Measurements from ENCODE around the gene PABPN1.

PABPN1 gene

GRCh38 chr14:23285530-23286019, 35.7 kb upstream of the PABPN1 start:
- no peak for DNase-seq (ENCODE audit: low read depth)
- no peak for TF ChIP-seq CTCF (conservative IDR thresholded peaks at IDR 0.05; ENCODE audit: control insufficient read depth, insufficient read depth, low read depth, low read length)
- peak overlapping the region; percentile 89 for H3K4me3 ChIP-seq (ENCODE audit: control insufficient read depth, low read depth, low read length)

- H3K4me3 ChIP-seq (ENCODE audit: control insufficient read depth, low read depth, low read length), result peak within 1 kb of the TSS; percentile 89
- DNase-seq (ENCODE audit: low read depth), result peak; percentile 98
- TF ChIP-seq CTCF (conservative IDR thresholded peaks at IDR 0.05; ENCODE audit: control insufficient read depth, insufficient read depth, low read depth, low read length), result no peak
Observed at GRCh38 chr14:23286020-23286901, 35.0 kb upstream of the PABPN1 start, which contains the start of gene HOMEZ. TSS of gene HOMEZ (minus strand) at chr14:23286132. CDS start at chr14:23285952, 180 bp downstream.

- peak overlapping the region; percentile 89 for H3K4me3 ChIP-seq (ENCODE audit: control insufficient read depth, low read depth, low read length)
- peak; percentile 46 for DNase-seq (ENCODE audit: low read depth)
- TF ChIP-seq CTCF (conservative IDR thresholded peaks at IDR 0.05; ENCODE audit: control insufficient read depth, insufficient read depth, low read depth, low read length), result no peak
Observed at GRCh38 chr14:23286902-23287479, 34.3 kb upstream of the PABPN1 start.

- peak; percentile 69 for DNase-seq (ENCODE audit: low read depth)
- no peak overlapping the region for H3K4me3 ChIP-seq (ENCODE audit: control insufficient read depth, low read depth, low read length)
- TF ChIP-seq CTCF (conservative IDR thresholded peaks at IDR 0.05; ENCODE audit: control insufficient read depth, insufficient read depth, low read depth, low read length), result peak; percentile 96
Observed at GRCh38 chr14:23294734-23295561, 26.3 kb upstream of the PABPN1 start.

GRCh38 chr14:23296012-23296777, 25.1 kb upstream of the PABPN1 start:
- no peak overlapping the region for H3K4me3 ChIP-seq (ENCODE audit: control insufficient read depth, low read depth, low read length)
- no peak for DNase-seq (ENCODE audit: low read depth)
- TF ChIP-seq CTCF (conservative IDR thresholded peaks at IDR 0.05; ENCODE audit: control insufficient read depth, insufficient read depth, low read depth, low read length), result no peak

GRCh38 chr14:23297096-23297495, 24.2 kb upstream of the PABPN1 start:
- no peak for DNase-seq (ENCODE audit: low read depth)
- no peak overlapping the region for H3K4me3 ChIP-seq (ENCODE audit: control insufficient read depth, low read depth, low read length)
- TF ChIP-seq CTCF (conservative IDR thresholded peaks at IDR 0.05; ENCODE audit: control insufficient read depth, insufficient read depth, low read depth, low read length), result no peak
